ACC112 (cell line): Measurements from ENCODE around the gene IMMP2L.
A peak's percentile ranks its signal among the peaks of the same experiment; 100 is the strongest.
"Not testable (repeated sequence)": the region's sequence is repeated elsewhere in the genome, so short reads cannot be mapped to it uniquely, and the experiment has no call there.

Experiments used
- H2AFZ ChIP-seq: fragments of 200-600 bp; sonication (generic); one replicate; pipeline ENCODE4 v1.6.0; 2017; ENCODE audit warnings: antibody characterized with exemption, low read length; ENCODE audit not compliant: unreplicated experiment
- H3K27ac ChIP-seq: fragments of 200-600 bp; sonication (generic); 2 replicates; pipeline ENCODE4 v1.5.1; 2014; ENCODE audit warnings: low read depth, mild to moderate bottlenecking, antibody characterized with exemption, low read length, moderate library complexity
- H3K27me3 ChIP-seq: fragments of 200-600 bp; sonication (generic); 2 replicates; pipeline ENCODE4 v1.6.1; 2014; ENCODE audit warnings: mild to moderate bottlenecking, antibody characterized with exemption, low read length, moderate library complexity, mixed read lengths; ENCODE audit not compliant: insufficient read depth
- H3K36me3 ChIP-seq: fragments of 200-600 bp; sonication (generic); 2 replicates; pipeline ENCODE4 v1.6.1; 2016; ENCODE audit warnings: mild to moderate bottlenecking, antibody characterized with exemption, low read length, moderate library complexity, mixed read lengths; ENCODE audit not compliant: insufficient read depth
- H3K4me1 ChIP-seq: fragments of 200-600 bp; sonication (generic); one replicate; pipeline ENCODE4 v1.6.1; 2016; ENCODE audit warnings: low read length, mixed read lengths; ENCODE audit not compliant: insufficient read depth, unreplicated experiment, control insufficient read depth
- H3K4me3 ChIP-seq: fragments of 200-600 bp; sonication (generic); 2 replicates; pipeline ENCODE4 v1.5.1; 2014; ENCODE audit warnings: mild to moderate bottlenecking, low read depth, low read length
- H3K79me2 ChIP-seq: fragments of 200-600 bp; sonication (generic); one replicate; pipeline ENCODE4 v1.6.0; 2016; ENCODE audit warnings: low read length; ENCODE audit not compliant: control insufficient read depth, unreplicated experiment, insufficient read depth

IMMP2L gene

GRCh38 chr7:111586711-111587409 lies 24.6 kb upstream of the IMMP2L start:
- peaks cover 5% of the 10 kb centered on the region; the same call in 1 of the 2 replicates for H3K27me3 ChIP-seq
- H3K79me2 ChIP-seq = no peaks in the 10 kb centered on the region
- no peak overlapping the region for H3K4me3 ChIP-seq
- no peaks in the 10 kb centered on the region for H3K4me1 ChIP-seq
- H3K27ac ChIP-seq = no peak overlapping the region
- H3K36me3 ChIP-seq = no peaks in the 10 kb centered on the region
- H2AFZ ChIP-seq = no peak overlapping the region

DNA sequence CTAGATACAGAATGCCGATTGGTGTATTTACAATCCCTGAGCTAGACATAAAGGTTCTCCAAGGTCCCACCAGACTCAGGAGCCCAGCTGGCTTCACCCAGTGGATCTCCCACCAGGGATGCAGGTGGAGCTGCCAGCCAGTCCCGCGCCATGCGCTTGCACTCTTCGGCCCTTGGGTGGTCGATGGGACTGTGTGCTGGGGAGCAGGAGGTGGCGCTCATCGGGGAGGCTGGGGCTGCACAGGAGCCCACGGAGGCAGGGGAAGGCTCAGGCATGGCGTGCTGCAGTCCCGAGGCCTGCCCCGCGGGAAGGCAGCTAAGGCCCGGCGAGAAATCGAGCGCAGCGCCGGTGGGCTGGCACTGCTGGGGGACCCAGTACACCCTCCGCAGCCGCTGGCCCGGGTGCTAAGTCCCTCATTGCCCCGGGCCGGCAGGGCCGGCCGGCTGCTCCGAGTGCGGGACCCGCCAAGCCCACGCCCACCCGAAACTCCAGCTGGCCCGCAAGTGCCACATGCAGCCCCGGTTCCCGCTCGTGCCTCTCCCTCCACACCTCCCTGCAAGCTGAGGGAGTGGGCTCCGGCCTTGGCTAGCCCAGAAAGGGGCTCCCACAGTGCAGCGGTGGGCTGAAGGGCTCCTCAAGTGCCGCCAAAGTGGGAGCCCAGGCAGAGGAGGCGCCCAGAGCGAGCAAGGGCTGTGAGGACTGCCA lies 19.6 kb upstream of the IMMP2L start:
- not testable (repeated sequence) for H3K27me3 ChIP-seq, H3K4me3 ChIP-seq, H3K79me2 ChIP-seq, H2AFZ ChIP-seq, H3K4me1 ChIP-seq, H3K27ac ChIP-seq, H3K36me3 ChIP-seq

GRCh38 chr7:111581207-111581606 lies 18.9 kb upstream of the IMMP2L start:
- H3K4me1 ChIP-seq, H3K79me2 ChIP-seq, H3K4me3 ChIP-seq, H3K36me3 ChIP-seq, H2AFZ ChIP-seq, H3K27me3 ChIP-seq, H3K27ac ChIP-seq: not testable (repeated sequence)

DNA sequence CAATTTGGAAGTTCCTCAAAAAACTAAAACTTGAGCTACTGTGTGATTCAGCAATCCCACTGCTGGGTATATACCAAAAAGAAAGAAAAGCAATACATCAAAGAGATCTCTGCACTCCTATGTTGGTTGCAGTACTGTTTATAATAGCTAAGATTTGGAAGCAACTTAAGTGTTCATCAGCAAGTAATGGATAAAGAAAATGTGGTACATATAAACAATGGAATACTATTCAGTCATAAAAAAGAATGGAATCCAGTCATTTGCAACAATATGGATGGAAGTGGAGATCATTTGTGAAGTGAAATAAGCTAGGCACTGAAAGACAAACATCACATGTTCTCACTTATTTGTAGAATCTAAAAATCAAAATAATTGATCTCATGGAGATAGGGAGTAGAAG lies 16.5 kb upstream of the IMMP2L start:
- Histone ChIP-seq H2AFZ (no peak overlapping the region), H3K36me3 (no peaks in the 10 kb centered on the region), H3K4me3 (no peak overlapping the region), H3K27ac (no peak overlapping the region), H3K4me1 (no peaks in the 10 kb centered on the region), H3K27me3 (no peaks in the 10 kb centered on the region), H3K79me2 (no peaks in the 10 kb centered on the region)

DNA sequence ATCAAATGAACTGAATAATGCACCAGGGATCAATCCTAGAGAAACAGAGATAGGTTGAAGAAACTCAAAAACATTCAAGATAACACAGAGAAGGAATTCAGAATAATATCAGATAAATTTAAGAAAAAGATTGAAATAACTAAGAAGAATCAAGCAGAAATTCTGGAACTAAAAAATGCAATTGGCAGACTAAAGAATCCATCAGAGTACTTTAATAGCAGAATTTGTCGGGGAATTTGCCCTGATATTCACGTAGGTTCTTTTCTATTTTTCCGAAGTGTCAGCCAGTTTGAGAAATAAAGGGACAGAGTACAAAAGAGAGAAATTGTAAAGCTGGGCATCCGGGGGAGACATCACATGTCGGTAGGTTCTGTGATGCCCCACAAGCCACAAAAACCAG lies 9.4 kb upstream of the IMMP2L start:
- Histone ChIP-seq H3K79me2 (no peaks in the 10 kb centered on the region), H3K4me1 (no peaks in the 10 kb centered on the region), H3K4me3 (no peak overlapping the region), H3K27ac (no peak overlapping the region), H3K27me3 (peaks cover 13% of the 10 kb centered on the region; the same call in 1 of the 2 replicates), H2AFZ (no peak overlapping the region), H3K36me3 (no peaks in the 10 kb centered on the region)

DNA sequence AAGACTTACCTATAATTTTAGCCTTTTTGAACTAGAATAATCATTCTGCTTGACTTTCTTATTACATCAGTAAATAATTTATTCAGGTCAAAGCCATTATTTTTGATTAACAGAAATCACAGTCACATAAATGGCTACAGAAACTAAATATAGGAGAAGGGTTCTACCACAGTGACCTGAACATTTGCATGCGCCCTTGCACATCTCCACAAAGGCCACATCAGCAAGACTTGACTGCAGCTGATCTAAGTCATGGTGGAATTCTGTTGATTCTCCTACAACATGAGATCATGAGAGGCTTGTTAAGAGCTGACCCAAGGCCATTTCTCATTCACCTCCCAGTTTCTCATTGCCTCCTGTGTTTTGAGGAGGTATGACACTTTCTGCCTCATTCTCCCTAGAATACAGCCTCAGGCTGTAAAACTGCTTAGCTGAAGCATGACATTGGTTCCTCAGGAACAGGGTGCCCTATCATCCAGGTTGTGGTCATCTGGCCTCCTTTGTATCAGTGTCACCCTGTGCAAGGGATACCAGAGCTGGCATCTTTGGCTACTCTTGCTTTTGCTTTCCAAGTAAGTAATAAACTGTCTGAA lies 6.7 kb upstream of the IMMP2L start:
- peaks cover 13% of the 10 kb centered on the region; the same call in 1 of the 2 replicates for H3K27me3 ChIP-seq
- H3K79me2 ChIP-seq = no peaks in the 10 kb centered on the region
- H3K4me3 ChIP-seq = no peak overlapping the region
- no peaks in the 10 kb centered on the region for H3K4me1 ChIP-seq
- no peaks in the 10 kb centered on the region for H3K36me3 ChIP-seq
- H3K27ac ChIP-seq = no peak overlapping the region
- no peak overlapping the region for H2AFZ ChIP-seq

GRCh38 chr7:111568419-111568818 lies 6.1 kb upstream of the IMMP2L start:
- Histone ChIP-seq H3K4me3 (no peak overlapping the region), H2AFZ (no peak overlapping the region), H3K27ac (no peak overlapping the region), H3K27me3 (peaks cover 13% of the 10 kb centered on the region; the same call in 1 of the 2 replicates), H3K4me1 (no peaks in the 10 kb centered on the region), H3K36me3 (no peaks in the 10 kb centered on the region), H3K79me2 (no peaks in the 10 kb centered on the region)

GRCh38 chr7:111564078-111564477 lies 1.8 kb upstream of the IMMP2L start:
- Histone ChIP-seq H3K4me1 (peaks cover 13% of the 10 kb centered on the region), H3K36me3 (no peaks in the 10 kb centered on the region), H2AFZ (no peak overlapping the region), H3K27me3 (peaks cover 9% of the 10 kb centered on the region; the same call in 1 of the 2 replicates), H3K79me2 (no peaks in the 10 kb centered on the region), H3K27ac (no peak overlapping the region), H3K4me3 (no peak overlapping the region)

- H3K4me3 ChIP-seq = peak overlapping the region; percentile 87
- H3K79me2 ChIP-seq = no peaks in the 10 kb centered on the region
- peaks cover 13% of the 10 kb centered on the region for H3K4me1 ChIP-seq
- peaks cover 6% of the 10 kb centered on the region; the same call in 1 of the 2 replicates for H3K36me3 ChIP-seq
- no peaks in the 10 kb centered on the region for H3K27me3 ChIP-seq
- H3K27ac ChIP-seq = no peak overlapping the region
- peak overlapping the region; percentile 86 for H2AFZ ChIP-seq
Observed at GRCh38 chr7:111561654-111561903, 713 bp downstream of the IMMP2L start.

DNA sequence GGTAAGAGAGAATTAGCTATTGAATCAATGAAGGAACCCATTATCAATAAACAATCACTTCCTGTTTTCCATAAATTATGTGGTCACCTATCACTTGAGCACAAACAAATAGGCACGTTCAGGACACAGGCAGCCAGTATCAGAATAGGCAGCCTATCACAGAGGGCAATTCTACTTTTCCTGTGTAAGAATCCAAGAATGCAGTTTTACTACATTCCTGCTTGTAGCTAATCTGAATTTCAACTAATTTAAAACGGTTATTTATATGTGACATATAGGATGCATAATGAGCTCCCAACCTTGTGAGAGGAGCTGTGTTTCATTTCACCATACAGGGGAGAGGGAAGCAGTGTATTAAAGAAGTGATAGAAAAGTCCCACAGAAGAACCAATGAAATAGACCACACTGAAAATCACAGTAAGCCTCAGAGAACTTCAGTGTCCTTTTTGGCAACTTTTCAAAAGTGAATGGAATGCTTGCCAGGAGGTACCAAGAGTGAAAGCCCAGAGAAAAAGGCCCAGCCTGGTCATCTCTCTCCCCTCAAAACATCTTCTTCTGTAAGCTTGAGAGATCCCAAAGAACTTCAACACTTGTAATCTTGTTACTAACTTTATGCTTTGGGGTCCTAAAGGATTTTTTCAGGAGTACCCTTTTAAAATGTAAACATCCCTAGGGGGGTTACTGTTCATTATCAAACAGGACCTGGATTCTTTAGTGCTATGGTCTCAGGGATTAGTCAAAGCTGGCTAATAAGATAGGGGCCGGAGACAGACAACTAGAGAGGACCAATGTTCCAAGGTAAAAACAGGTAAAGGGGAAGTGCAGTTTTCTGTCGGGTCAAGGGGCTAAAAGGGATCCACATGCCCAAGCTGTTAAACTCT lies 1.3 kb downstream of the IMMP2L start:
- H3K27ac ChIP-seq = 0 out of 2 replicates have a peak overlapping the region, but pooled peaks have one; percentile 13
- peaks cover 6% of the 10 kb centered on the region; the same call in 1 of the 2 replicates for H3K36me3 ChIP-seq
- peak overlapping the region; percentile 87 for H3K4me3 ChIP-seq
- H3K79me2 ChIP-seq = no peaks in the 10 kb centered on the region
- no peaks in the 10 kb centered on the region for H3K27me3 ChIP-seq
- H3K4me1 ChIP-seq = peaks cover 13% of the 10 kb centered on the region
- peak overlapping the region; percentile 86 for H2AFZ ChIP-seq
